Measurements from ENCODE around the gene GPR162.

GRCh38 chr12:6782119-6782518, 39.5 kb upstream of the GPR162 start:
- no peak for TF ChIP-seq RFX5 (IDR thresholded peaks at IDR 0.05; ENCODE audit: low read depth, low read length)
- TF ChIP-seq SMC3 (IDR thresholded peaks at IDR 0.05; ENCODE audit: low read depth, low read length) = no peak
- TF ChIP-seq CTCF (conservative IDR thresholded peaks at IDR 0.05; ENCODE audit: low read depth, low read length) = no peak
- TF ChIP-seq POLR2A (IDR thresholded peaks at IDR 0.05; ENCODE audit: low read depth, low read length) = no peak
- no peak for TF ChIP-seq MAFK (IDR thresholded peaks at IDR 0.05; ENCODE audit: low read depth, low read length)
- TF ChIP-seq RCOR1 (IDR thresholded peaks at IDR 0.05; ENCODE audit: insufficient replicate concordance, low read length) = no peak
- TF ChIP-seq MAZ (IDR thresholded peaks at IDR 0.05; ENCODE audit: borderline replicate concordance, low read depth, low read length) = no peak
- no peak for TF ChIP-seq MXI1 (IDR thresholded peaks at IDR 0.05; ENCODE audit: borderline replicate concordance, low read depth, low read length)
- TF ChIP-seq ELK1 (IDR thresholded peaks at IDR 0.05; ENCODE audit: borderline replicate concordance, low read depth, low read length) = no peak

Measured in IMR-90 (cell line).